Activated T-helper 2 cell treated with anti-CD3 and anti-CD28 coated beads, Interferon-gamma antibody, Interleukin-2, Interleukin-4, amounts not matched to agents 10 μg/mL and 5 μg/mL and 100 μg/mL, durations not matched to agents 14 hours and 24 hours and 36 hours (primary cell): ENCODE data around the gene CRLF1. TPM values are rescaled to one million over a fixed set of nuclear protein-coding genes. Genes with fewer than 3 reads are reported as not detected.

Experiments
- DNase-seq: peaks from one replicate; pipeline ENCODE4 v3.0.0; 2021; ENCODE audit warnings: low spot score
- H3K27ac Mint-ChIP-seq: one replicate; pipeline ENCODE4 v1.8.0; 2021; ENCODE audit warnings: mixed read lengths
- H3K27me3 Mint-ChIP-seq: one replicate; pipeline ENCODE4 v1.8.0; 2021; ENCODE audit warnings: low read depth, mixed read lengths
- H3K36me3 Mint-ChIP-seq: one replicate; pipeline ENCODE4 v1.8.0; 2021; ENCODE audit warnings: low read depth, mixed read lengths
- H3K4me1 Mint-ChIP-seq: one replicate; pipeline ENCODE4 v1.8.0; 2021; ENCODE audit warnings: low read depth, mixed read lengths
- H3K4me3 Mint-ChIP-seq: one replicate; pipeline ENCODE4 v1.8.0; 2021; ENCODE audit warnings: low read depth, mild to moderate bottlenecking, moderate library complexity, mixed read lengths
- H3K9me3 Mint-ChIP-seq: one replicate; pipeline ENCODE4 v1.8.0; 2021; ENCODE audit warnings: mixed read lengths
- intact Hi-C: fragments of 100-400 bp; cut with micrococcal nuclease; formaldehyde crosslinking; loops from one replicate; pipeline ENCODE4 v1.15.1; 2023
- total RNA-seq: library from RNA; stranded (reverse); gene quantifications from 2 replicates; pipeline ENCODE4 v1.2.3, GENCODE V29; 2022

Gene CRLF1
- total RNA-seq, 1 donor from 2014 or later: not detected

DNA sequence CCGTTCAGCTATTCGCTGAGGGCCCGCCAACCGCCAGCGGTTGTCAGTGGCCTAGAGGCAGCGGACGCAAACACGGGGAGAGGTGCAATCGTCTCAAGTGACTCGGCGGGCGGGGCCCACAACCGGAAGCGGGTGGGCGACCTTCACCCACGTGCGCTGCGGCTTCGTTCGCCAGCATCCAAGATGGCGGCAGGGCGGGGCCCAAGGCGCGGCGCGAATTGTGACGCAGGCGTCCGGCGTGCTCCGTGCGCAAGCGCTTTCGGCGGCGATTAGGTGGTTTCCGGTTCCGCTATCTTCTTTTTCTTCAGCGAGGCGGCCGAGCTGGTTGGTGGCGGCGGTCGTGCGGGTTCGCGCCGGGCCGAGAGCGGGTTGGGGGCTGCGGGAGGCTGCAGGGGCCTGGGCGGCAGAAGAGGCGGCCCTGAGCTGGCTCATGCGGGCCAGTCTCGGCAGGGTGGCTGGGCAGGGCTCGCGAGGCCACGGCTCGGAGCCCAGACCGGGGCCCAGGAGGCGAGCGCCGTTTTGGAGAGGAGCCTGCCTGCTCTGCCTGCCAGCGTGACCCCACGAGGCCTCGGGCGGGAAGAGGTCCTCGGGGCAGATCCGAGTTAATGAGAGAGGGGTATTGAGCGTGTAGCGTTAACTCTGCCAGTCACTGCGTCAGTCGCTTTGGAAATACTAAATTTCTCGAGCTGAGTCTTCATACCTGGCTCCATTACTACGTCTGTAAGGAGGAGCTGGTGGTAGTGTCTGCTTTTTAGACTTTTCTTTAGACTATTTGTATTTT, 34.8 kb downstream of the CRLF1 start, which contains the start of gene UBA52:
UBA52 (plus strand) TSS at position 294 of the 781 bp plus-strand sequence. CDS start 1,444 bp downstream, outside the sequence.
- Mint-ChIP-seq H3K4me1 (peaks cover 13% of the 10 kb centered on the region), H3K4me3 (peak within 1 kb of the TSS; percentile 90), H3K27ac (peak within 1 kb of the TSS; percentile 91), H3K27me3 (no peaks in the 10 kb centered on the region), H3K9me3 (no peaks in the 10 kb centered on the region), H3K36me3 (peaks cover 78% of the 10 kb centered on the region)
- intact Hi-C loops: loop anchor here (1.0 to 5.0 kb wide), 6 partner anchors 15 to 348 kb away; partner anchors contain the start of genes COPE, DDX49, ELL and FKBP8
- DNase-seq: peak; percentile 99

GRCh38 chr19:18568367-18568766, 38.2 kb downstream of the CRLF1 start:
- Mint-ChIP-seq H3K4me1 (peaks cover 9% of the 10 kb centered on the region), H3K4me3 (no peak overlapping the region), H3K27me3 (no peaks in the 10 kb centered on the region), H3K27ac (no peak overlapping the region), H3K36me3 (peaks cover 74% of the 10 kb centered on the region), H3K9me3 (no peaks in the 10 kb centered on the region)
- intact Hi-C loops: no loop called here
- no peak for DNase-seq

GRCh38 chr19:18566953-18567352, 39.6 kb downstream of the CRLF1 start:
- Mint-ChIP-seq H3K27ac (no peak overlapping the region), H3K9me3 (no peaks in the 10 kb centered on the region), H3K4me1 (no peaks in the 10 kb centered on the region), H3K4me3 (no peak overlapping the region), H3K36me3 (peaks cover 67% of the 10 kb centered on the region), H3K27me3 (no peaks in the 10 kb centered on the region)
- intact Hi-C loops: no loop called here
- no peak for DNase-seq

DNA sequence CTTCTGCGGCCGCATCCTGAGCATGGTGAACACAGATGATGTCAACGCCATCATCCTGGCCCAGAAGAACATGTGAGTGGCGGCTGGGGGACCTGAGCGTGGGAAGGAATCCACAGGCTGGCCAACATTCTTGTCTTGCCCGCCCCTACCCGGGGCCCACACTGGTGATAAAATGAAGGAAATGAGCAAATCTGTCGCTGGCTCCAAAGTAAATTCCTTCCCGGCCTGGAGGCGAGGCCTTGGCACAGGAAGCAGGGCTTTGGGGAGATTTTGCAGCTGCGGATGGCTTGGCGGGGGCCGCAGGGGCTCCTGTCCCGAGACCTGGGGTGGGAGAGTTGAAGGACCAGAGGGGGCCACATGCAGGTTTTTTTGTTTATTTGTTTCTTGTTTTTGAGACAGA, 44.5 kb downstream of the CRLF1 start:
- intact Hi-C loops: no loop called here
- no peaks in the 10 kb centered on the region for H3K9me3 Mint-ChIP-seq
- DNase-seq: no peak
- no peaks in the 10 kb centered on the region for H3K27me3 Mint-ChIP-seq
- H3K4me1 Mint-ChIP-seq: peaks cover 16% of the 10 kb centered on the region
- no peak overlapping the region for H3K27ac Mint-ChIP-seq
- peaks cover 55% of the 10 kb centered on the region for H3K36me3 Mint-ChIP-seq
- H3K4me3 Mint-ChIP-seq: no peak overlapping the region

DNA sequence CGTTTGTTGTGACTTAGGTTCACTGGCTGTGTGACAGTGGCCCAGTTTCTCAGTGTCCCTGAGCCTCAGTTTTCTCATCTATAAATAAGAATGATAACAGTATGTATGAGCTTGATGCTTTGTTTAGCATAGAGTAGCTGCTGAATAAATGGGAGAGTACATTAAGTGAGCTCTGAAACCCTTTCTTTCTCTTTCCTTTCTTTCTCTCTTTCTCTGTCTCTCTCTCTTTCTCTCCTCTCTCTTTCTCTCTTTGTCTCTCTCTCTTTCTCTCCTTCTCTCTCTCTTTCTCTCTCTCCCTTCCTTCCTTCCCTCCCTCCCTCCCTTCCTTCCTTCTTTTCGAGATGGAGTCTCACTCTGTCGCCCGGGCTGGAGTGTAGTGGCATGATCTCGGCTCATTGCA, 46.9 kb downstream of the CRLF1 start:
- intact Hi-C loops: no loop called here
- H3K9me3 Mint-ChIP-seq: no peaks in the 10 kb centered on the region
- peak overlapping the region; percentile 93 for H3K4me3 Mint-ChIP-seq
- peaks cover 39% of the 10 kb centered on the region for H3K36me3 Mint-ChIP-seq
- H3K27me3 Mint-ChIP-seq: no peaks in the 10 kb centered on the region
- DNase-seq: no peak
- peak overlapping the region; percentile 58 for H3K27ac Mint-ChIP-seq
- peaks cover 16% of the 10 kb centered on the region for H3K4me1 Mint-ChIP-seq

DNA sequence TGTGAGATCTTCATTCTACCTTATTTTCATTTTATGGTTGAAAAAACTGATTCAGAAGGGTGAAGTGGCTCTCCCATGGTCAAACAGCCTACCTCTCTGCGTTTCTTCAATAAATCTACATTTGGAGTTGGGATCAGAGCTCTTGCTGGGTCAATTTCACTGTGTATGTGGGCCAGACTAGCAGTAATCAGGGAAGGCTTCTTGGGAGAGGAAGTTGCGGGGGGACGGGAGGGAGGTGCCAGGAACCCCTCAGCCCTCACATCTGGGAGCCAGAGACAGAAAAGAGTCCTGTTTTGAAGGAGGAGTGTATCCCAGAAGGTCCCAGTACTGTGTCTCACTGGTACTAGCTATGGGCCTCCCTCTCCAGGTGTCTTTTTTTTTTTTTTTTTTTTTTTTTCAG, 48.0 kb downstream of the CRLF1 start:
- Mint-ChIP-seq H3K36me3 (peaks cover 30% of the 10 kb centered on the region), H3K4me3 (peak overlapping the region; percentile 93), H3K27ac (peak overlapping the region; percentile 88), H3K4me1 (peaks cover 16% of the 10 kb centered on the region), H3K27me3 (no peaks in the 10 kb centered on the region), H3K9me3 (no peaks in the 10 kb centered on the region)
- no peak for DNase-seq
- intact Hi-C loops: no loop called here

GRCh38 chr19:18558202-18558555, 48.4 kb downstream of the CRLF1 start:
- peaks cover 16% of the 10 kb centered on the region for H3K4me1 Mint-ChIP-seq
- H3K27ac Mint-ChIP-seq: peak overlapping the region; percentile 88
- no peak for DNase-seq
- intact Hi-C loops: no loop called here
- no peaks in the 10 kb centered on the region for H3K27me3 Mint-ChIP-seq
- H3K9me3 Mint-ChIP-seq: no peaks in the 10 kb centered on the region
- H3K4me3 Mint-ChIP-seq: peak overlapping the region; percentile 93
- peaks cover 27% of the 10 kb centered on the region for H3K36me3 Mint-ChIP-seq

DNA sequence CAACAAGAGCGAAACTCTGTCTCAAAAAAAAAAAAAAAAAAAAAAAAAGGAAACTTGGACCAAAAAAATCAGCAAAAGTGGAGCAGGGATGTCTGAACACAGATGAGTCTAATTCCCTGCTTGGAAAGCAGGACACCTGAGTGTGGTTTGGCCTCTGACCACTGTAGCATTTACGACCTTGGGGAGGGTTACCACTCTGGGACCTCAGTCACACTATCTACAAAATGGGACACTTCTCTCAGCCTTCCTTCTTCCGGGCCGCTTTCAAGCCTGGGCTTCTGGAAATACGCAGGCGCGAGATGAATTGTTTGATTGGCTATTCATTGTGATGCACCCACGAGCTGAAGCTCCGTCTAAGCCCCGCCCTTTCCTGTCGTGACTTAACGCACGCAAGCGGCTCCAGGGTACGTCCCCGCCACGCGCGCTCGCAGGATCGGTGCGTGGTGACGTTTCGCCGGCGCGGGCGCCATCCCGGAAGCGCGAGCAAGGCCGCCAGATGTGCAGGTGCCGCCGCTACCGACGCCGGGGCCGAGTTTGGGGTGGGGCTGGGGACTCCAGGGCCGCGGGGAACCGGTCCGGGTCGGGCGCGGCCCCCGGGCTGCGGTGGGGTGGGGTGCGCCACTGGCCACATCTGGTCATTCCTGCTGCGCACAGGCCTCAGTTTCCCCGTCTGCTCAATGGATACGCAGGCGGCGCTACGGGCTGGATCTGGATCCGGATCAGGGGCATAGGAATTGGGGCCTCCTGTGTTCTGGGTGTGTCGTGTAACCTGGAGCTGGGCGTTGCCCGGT, 49.0 kb downstream of the CRLF1 start, which contains the start of gene KXD1:
KXD1 (plus strand) TSS at position 460 of the 791 bp plus-strand sequence. CDS start 4,187 bp downstream, outside the sequence.
- intact Hi-C loops: loop anchor here (1.0 to 2.0 kb wide), 3 partner anchors 13 to 35 kb away; partner anchors contain the start of genes ELL and UBA52
- Mint-ChIP-seq H3K27me3 (no peaks in the 10 kb centered on the region), H3K9me3 (no peaks in the 10 kb centered on the region)

GRCh38 chr19:18551631-18552030, 55.0 kb downstream of the CRLF1 start:
- intact Hi-C loops: no loop called here
- H3K9me3 Mint-ChIP-seq: no peaks in the 10 kb centered on the region
- no peak overlapping the region for H3K4me3 Mint-ChIP-seq
- DNase-seq: no peak
- H3K27ac Mint-ChIP-seq: no peak overlapping the region
- peaks cover 2% of the 10 kb centered on the region for H3K27me3 Mint-ChIP-seq
- H3K4me1 Mint-ChIP-seq: no peaks in the 10 kb centered on the region
- no peaks in the 10 kb centered on the region for H3K36me3 Mint-ChIP-seq

More for the DNA sequence above, 49.0 kb downstream of the CRLF1 start, which contains the start of gene KXD1:
- peaks cover 16% of the 10 kb centered on the region for H3K4me1 Mint-ChIP-seq
- H3K36me3 Mint-ChIP-seq: peaks cover 24% of the 10 kb centered on the region
- peak; percentile 99 for DNase-seq
- peak within 1 kb of the TSS; percentile 93 for H3K4me3 Mint-ChIP-seq
- H3K27ac Mint-ChIP-seq: peak within 1 kb of the TSS; percentile 96

DNA sequence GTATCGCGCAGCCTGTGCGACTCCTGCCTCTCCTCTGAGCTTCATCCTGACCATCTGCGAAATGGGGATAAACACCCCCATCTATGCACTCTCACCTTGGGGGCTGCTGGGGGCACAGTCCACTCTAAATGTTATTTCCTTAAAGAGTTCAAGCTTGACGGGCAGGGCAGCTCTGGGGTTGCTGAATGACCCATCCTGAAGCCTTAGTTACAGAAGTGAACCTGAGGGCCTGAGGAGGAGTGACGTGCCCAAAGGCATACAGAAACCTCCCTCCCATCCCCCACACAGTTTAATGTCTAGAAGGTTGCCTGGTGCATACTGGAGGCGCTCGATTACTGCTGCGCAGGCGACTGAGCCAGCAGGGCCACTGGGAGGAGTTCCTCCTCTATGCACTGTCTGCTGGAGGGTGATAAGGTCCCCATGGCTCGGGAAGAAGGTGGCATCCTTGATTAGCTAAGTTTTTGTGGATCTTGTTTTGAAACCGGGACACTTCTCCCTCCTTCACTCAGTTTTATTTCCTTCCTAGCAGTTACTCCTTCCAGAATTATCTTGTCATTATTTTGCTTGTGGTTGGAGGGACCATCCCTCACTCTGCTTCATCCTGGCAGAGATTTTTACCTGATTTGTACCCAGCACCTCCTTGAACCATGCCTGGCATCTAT, 62.7 kb downstream of the CRLF1 start:
- peaks cover 23% of the 10 kb centered on the region for H3K36me3 Mint-ChIP-seq
- H3K27me3 Mint-ChIP-seq: peaks cover 1% of the 10 kb centered on the region
- H3K4me1 Mint-ChIP-seq: peaks cover 14% of the 10 kb centered on the region
- peak overlapping the region; percentile 99 for H3K27ac Mint-ChIP-seq
- H3K9me3 Mint-ChIP-seq: no peaks in the 10 kb centered on the region
- intact Hi-C loops: loop anchor here (1.0 to 2.0 kb wide), 4 partner anchors 13 to 45 kb away; partner anchors contain the start of genes ELL, KXD1, REX1BD and UBA52
- DNase-seq: peak; percentile 80
- peak overlapping the region; percentile 95 for H3K4me3 Mint-ChIP-seq
